SU-DHL-6 (cell line): ENCODE measurements around the gene OR51G2.

ENCODE experiments used
- CTCF ChIP-seq: fragments of 200-600 bp; sonication (generic); IDR thresholded peaks from one replicate; pipeline ENCODE4 v1.5.1; 2017; ENCODE audit warnings: antibody characterized with exemption, mild to moderate bottlenecking, low read length, moderate library complexity; ENCODE audit not compliant: insufficient read depth, poor library complexity, severe bottlenecking
- EZH2phosphoT487 ChIP-seq: fragments of 200-600 bp; sonication (generic), shearing (Covaris generic); conservative IDR thresholded peaks from 2 replicates; pipeline ENCODE4 v1.6.1; 2018; ENCODE audit warnings: mild to moderate bottlenecking, antibody characterized with exemption, low read length, moderate library complexity, mixed read lengths

- TF ChIP-seq CTCF (no peak), EZH2phosphoT487 (no peak)
Observed at GRCh38 chr11:4886186-4886585, 33.0 kb downstream of the OR51G2 start.
